ENCODE data around the gene HABP2. TPM values are rescaled to one million over a fixed set of nuclear protein-coding genes. Genes with fewer than 3 reads are reported as not detected.
A peak's percentile ranks its signal among the peaks of the same experiment; 100 is the strongest.

Gene HABP2
- total and polyA plus RNA-seq, 2 of the 4 experiments (the other 2 are of a cell fraction) = not detected

DNA sequence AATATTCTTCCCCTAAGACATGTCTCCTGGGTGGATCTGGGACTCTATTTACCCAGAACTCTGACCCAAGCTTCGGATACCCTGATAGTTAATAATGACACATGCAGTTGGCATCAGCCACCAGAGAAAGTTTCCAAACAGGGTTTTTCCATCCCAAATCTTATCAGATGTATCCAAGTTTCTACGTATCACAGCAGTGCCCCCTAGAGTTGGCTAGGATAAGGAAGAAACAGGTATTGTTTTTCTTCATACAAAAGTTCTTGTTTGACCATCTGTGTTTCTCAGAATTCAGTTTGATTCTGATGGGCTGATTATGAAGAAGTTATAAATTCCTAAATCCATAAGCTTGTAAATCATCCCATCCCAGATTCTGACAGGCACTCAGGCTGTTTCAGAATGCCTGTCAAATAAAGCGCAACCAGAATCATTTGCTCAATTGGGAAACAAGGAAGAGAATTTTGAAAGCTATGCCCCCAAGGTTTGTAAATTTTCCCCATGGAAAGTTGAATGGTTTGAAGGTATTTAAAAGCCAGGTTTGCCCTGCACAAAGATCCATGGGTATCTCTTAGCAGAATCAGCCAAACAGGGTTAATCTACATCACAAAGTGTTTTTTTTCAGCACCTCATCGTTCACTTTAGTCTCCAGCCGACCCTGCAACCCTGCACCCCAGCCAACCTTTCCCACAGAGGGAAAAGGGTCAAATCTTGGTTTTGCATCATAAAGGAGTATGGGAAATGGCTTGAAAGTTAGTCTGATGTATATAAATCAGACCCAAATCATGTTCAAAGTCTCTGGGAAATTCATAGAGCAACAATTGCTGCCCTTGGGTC lies 63.6 kb downstream of the HABP2 start:
- Histone ChIP-seq H2BK15ac (ENCODE audit: low read depth, low read length) (no peak overlapping the region), H3K56ac (ENCODE audit: extremely low read depth, insufficient read depth, low read length) (no peak overlapping the region), H3K27me3 (ENCODE audit: control insufficient read depth, insufficient read depth, low read length) (peaks cover 10% of the 10 kb centered on the region), H3K4me1 (ENCODE audit: control insufficient read depth, insufficient read depth, low read length) (no peaks in the 10 kb centered on the region), H4K5ac (ENCODE audit: low read depth, low read length) (no peak overlapping the region), H2AFZ (replicated peaks; ENCODE audit: low read length, poor library complexity) (no peak overlapping the region), H3K14ac (replicated peaks; ENCODE audit: low read depth, low read length) (no peak overlapping the region), H3K4me3 (ENCODE audit: insufficient read depth, low read depth, low read length) (no peak overlapping the region), H3K79me1 (ENCODE audit: low read depth in 1 of 2, low read length in 2 of 2) (no peaks in the 10 kb centered on the region), H3K36me3 (ENCODE audit: control insufficient read depth, insufficient read depth, low read length) (no peaks in the 10 kb centered on the region), H2BK20ac (ENCODE audit: low read depth, low read length) (no peak overlapping the region), H3K23ac (ENCODE audit: low read depth, low read length) (no peak overlapping the region), H3K4me2 (ENCODE audit: low read depth, low read length) (no peak overlapping the region), H2AK9ac (replicated peaks; ENCODE audit: low read depth, low read length, poor library complexity) (no peak overlapping the region), H3K4ac (ENCODE audit: low read depth, low read length) (no peak overlapping the region), H4K91ac (ENCODE audit: insufficient read depth, low read depth, low read length) (no peak overlapping the region), H4K8ac (ENCODE audit: low read depth in 2 of 2, low read length in 2 of 2) (no peak overlapping the region), H3K18ac (ENCODE audit: low read depth, low read length) (no peak overlapping the region), H2AK5ac (ENCODE audit: low read depth, low read length) (no peak overlapping the region), H3K9me1 (ENCODE audit: insufficient read depth, low read length) (no peaks in the 10 kb centered on the region), H2BK5ac (ENCODE audit: low read depth, low read length, poor library complexity, severe bottlenecking) (no peak overlapping the region), H2BK120ac (ENCODE audit: low read depth, low read length) (no peak overlapping the region), H3K27ac (ENCODE audit: insufficient read depth, low read length) (no peak overlapping the region), H3K9ac (ENCODE audit: low read depth, low read length) (no peak overlapping the region), H3K9me3 (ENCODE audit: control insufficient read depth, insufficient read depth, low read length) (no peaks in the 10 kb centered on the region), H4K20me1 (ENCODE audit: insufficient read depth, low read length) (no peaks in the 10 kb centered on the region)
- ChIA-PET POLR2A (ENCODE audit: unreplicated experiment) (no interaction called here), CTCF (no interaction called here)
- dilution Hi-C loops (cut with HindIII; ENCODE audit: low sequenced_read_pairs, unreplicated experiment) (no loop called here), intact Hi-C loops (cut with micrococcal nuclease) (no loop called here), in situ Hi-C loops (cut with MboI; ENCODE audit: low sequenced_read_pairs) (no loop called here)
- no CpG with 5 or more reads among the region's 5 CpGs for WGBS, 2 experiments (ENCODE audit: extremely low coverage in 2 of 2, insufficient read length in 1 of 2)
- no TSS peak for BruUV-seq (replicated peaks)
- ATAC-seq (ENCODE audit: low read depth) = no peak
- no peak for DNase-seq
- TF ChIP-seq NFE2L2 (IDR thresholded peaks at IDR 0.05; ENCODE audit: low read depth, low read length) (no peak), RAD21 (IDR thresholded peaks at IDR 0.05; ENCODE audit: low read length) (no peak), MAFK (IDR thresholded peaks at IDR 0.05; ENCODE audit: low read depth, low read length) (no peak), SMC3 (IDR thresholded peaks at IDR 0.05; ENCODE audit: low read depth, low read length) (no peak), CHD1 (IDR thresholded peaks at IDR 0.05; ENCODE audit: low read depth, low read length) (no peak), POLR2A (IDR thresholded peaks at IDR 0.05; ENCODE audit: low read depth, low read length) (no peak)
- TF ChIP-seq, protein P1, sequence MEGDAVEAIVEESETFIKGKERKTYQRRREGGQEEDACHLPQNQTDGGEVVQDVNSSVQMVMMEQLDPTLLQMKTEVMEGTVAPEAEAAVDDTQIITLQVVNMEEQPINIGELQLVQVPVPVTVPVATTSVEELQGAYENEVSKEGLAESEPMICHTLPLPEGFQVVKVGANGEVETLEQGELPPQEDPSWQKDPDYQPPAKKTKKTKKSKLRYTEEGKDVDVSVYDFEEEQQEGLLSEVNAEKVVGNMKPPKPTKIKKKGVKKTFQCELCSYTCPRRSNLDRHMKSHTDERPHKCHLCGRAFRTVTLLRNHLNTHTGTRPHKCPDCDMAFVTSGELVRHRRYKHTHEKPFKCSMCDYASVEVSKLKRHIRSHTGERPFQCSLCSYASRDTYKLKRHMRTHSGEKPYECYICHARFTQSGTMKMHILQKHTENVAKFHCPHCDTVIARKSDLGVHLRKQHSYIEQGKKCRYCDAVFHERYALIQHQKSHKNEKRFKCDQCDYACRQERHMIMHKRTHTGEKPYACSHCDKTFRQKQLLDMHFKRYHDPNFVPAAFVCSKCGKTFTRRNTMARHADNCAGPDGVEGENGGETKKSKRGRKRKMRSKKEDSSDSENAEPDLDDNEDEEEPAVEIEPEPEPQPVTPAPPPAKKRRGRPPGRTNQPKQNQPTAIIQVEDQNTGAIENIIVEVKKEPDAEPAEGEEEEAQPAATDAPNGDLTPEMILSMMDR (conservative IDR thresholded peaks at IDR 0.05; ENCODE audit: low read depth, low read length) = 0 out of 2 replicates have a peak, but pooled peaks have one; percentile 15

All from IMR-90 (cell line).